ENCODE data around the gene NRXN3.

- no peak for TF ChIP-seq POLR2A (IDR thresholded peaks at IDR 0.05)
- TF ChIP-seq CTCF (IDR thresholded peaks at IDR 0.05) = no peak
These were observed 930.4 kb downstream of the NRXN3 start for GRCh38 chr14:79100578-79100977.
